GM23338 (cell line): ENCODE data around the gene ZNF93.
"Not testable (repeated sequence)": the region's sequence is repeated elsewhere in the genome, so short reads cannot be mapped to it uniquely, and the experiment has no call there.

Experiments
- EZH2 ChIP-seq: fragments of 200-600 bp; sonication (generic); IDR thresholded peaks from one replicate; pipeline ENCODE4 v1.8.0; 2017; ENCODE audit warnings: antibody characterized with exemption, mild to moderate bottlenecking, low read depth; ENCODE audit not compliant: unreplicated experiment
- POLR2AphosphoS5 ChIP-seq: IDR thresholded peaks from 2 replicates; pipeline ENCODE4 v1.6.1; 2016; ENCODE audit warnings: antibody characterized with exemption, low read depth
- TF ChIP-seq, protein P1 (sequence below), 2 experiments: fragments of 200-600 bp in 1 of 2; sonication (generic) in 1 of 2; conservative IDR thresholded peaks; 2 replicates each; pipeline versions ENCODE4 v1.5.1 to v1.6.1; 2016 to 2017; ENCODE audit warnings: antibody characterized with exemption in 2 of 2, low read depth in 2 of 2, mild to moderate bottlenecking in 2 of 2, moderate library complexity in 1 of 2
- TF ChIP-seq, protein P2 (sequence below): IDR thresholded peaks from one replicate; pipeline ENCODE4 v1.6.1; 2018; ENCODE audit warnings: antibody characterized with exemption; ENCODE audit not compliant: unreplicated experiment

DNA sequence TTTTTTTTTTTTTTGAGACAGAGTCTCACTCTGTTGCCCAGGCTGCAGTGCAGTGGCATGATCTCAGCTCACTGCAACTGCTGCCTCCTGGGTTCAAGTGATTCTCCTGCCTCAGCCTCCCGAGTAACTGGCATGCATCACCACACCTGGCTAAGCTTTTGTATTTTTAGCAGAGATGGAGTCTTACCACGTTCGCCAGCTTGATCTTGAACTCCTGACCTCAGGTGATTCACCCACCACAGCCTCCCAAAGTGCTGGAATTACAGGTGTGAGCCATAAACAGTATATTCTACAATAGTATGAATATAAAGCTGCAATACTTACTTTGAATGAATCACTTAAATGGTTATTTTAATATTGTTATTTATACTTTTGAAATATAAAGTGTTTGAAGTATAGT is 6.8 kb downstream of the ZNF93 start:
- not testable (repeated sequence) for TF ChIP-seq EZH2, POLR2AphosphoS5
- TF ChIP-seq, protein P1, sequence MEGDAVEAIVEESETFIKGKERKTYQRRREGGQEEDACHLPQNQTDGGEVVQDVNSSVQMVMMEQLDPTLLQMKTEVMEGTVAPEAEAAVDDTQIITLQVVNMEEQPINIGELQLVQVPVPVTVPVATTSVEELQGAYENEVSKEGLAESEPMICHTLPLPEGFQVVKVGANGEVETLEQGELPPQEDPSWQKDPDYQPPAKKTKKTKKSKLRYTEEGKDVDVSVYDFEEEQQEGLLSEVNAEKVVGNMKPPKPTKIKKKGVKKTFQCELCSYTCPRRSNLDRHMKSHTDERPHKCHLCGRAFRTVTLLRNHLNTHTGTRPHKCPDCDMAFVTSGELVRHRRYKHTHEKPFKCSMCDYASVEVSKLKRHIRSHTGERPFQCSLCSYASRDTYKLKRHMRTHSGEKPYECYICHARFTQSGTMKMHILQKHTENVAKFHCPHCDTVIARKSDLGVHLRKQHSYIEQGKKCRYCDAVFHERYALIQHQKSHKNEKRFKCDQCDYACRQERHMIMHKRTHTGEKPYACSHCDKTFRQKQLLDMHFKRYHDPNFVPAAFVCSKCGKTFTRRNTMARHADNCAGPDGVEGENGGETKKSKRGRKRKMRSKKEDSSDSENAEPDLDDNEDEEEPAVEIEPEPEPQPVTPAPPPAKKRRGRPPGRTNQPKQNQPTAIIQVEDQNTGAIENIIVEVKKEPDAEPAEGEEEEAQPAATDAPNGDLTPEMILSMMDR (conservative IDR thresholded peaks at IDR 0.05; ENCODE audit: low read depth in 2 of 2) = not testable (repeated sequence)
- TF ChIP-seq, protein P2, sequence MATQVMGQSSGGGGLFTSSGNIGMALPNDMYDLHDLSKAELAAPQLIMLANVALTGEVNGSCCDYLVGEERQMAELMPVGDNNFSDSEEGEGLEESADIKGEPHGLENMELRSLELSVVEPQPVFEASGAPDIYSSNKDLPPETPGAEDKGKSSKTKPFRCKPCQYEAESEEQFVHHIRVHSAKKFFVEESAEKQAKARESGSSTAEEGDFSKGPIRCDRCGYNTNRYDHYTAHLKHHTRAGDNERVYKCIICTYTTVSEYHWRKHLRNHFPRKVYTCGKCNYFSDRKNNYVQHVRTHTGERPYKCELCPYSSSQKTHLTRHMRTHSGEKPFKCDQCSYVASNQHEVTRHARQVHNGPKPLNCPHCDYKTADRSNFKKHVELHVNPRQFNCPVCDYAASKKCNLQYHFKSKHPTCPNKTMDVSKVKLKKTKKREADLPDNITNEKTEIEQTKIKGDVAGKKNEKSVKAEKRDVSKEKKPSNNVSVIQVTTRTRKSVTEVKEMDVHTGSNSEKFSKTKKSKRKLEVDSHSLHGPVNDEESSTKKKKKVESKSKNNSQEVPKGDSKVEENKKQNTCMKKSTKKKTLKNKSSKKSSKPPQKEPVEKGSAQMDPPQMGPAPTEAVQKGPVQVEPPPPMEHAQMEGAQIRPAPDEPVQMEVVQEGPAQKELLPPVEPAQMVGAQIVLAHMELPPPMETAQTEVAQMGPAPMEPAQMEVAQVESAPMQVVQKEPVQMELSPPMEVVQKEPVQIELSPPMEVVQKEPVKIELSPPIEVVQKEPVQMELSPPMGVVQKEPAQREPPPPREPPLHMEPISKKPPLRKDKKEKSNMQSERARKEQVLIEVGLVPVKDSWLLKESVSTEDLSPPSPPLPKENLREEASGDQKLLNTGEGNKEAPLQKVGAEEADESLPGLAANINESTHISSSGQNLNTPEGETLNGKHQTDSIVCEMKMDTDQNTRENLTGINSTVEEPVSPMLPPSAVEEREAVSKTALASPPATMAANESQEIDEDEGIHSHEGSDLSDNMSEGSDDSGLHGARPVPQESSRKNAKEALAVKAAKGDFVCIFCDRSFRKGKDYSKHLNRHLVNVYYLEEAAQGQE = not testable (repeated sequence)
